CD14-positive monocyte (primary cell): ENCODE data around the gene SLC2A9. TPM values are rescaled to one million over a fixed set of nuclear protein-coding genes. Genes with fewer than 3 reads are reported as not detected.

Experiments
- DNase-seq, 3 donors: peaks; one replicate each; pipeline ENCODE4 v3.0.0-alpha.2; 2011 to 2022
- H2AFZ ChIP-seq: 2 replicates; pipeline ENCODE4 v1.6.0; 2012; ENCODE audit warnings: mild to moderate bottlenecking, low read depth, low read length, inconsistent platforms; ENCODE audit not compliant: insufficient read depth, poor library complexity, severe bottlenecking
- H3K27ac ChIP-seq, 2 donors: 1 replicate in 1 of 2; 2 replicates in 1 of 2; pipeline ENCODE4 v1.5.1; 2012 to 2013; ENCODE audit warnings: low read length in 2 of 2, control low read depth in 1 of 2, inconsistent platforms in 1 of 2, low read depth in 1 of 2, mild to moderate bottlenecking in 1 of 2
- H3K27me3 ChIP-seq, 2 donors: one replicate each; pipeline versions ENCODE4 v1.6.0 to v1.6.1; 2011 to 2013; ENCODE audit warnings: low read length in 2 of 2; ENCODE audit not compliant: control insufficient read depth in 2 of 2, insufficient read depth in 2 of 2
- H3K36me3 ChIP-seq, 2 donors: replicated peaks in 1 of 2; 1 replicate in 1 of 2; 2 replicates in 1 of 2; pipeline versions ENCODE4 v1.5.1 to v1.6.1; 2012 to 2013; ENCODE audit warnings: low read length in 2 of 2, control low read depth in 1 of 2, inconsistent platforms in 1 of 2, mild to moderate bottlenecking in 1 of 2; ENCODE audit not compliant: insufficient read depth in 2 of 2, control insufficient read depth in 1 of 2
- H3K4me1 ChIP-seq, 2 donors: 1 replicate in 1 of 2; 2 replicates in 1 of 2; pipeline versions ENCODE4 v1.5.1 to v1.6.1; 2012 to 2013; ENCODE audit warnings: low read length in 2 of 2, control low read depth in 1 of 2, inconsistent platforms in 1 of 2, mild to moderate bottlenecking in 1 of 2, moderate library complexity in 1 of 2; ENCODE audit not compliant: insufficient read depth in 2 of 2, control insufficient read depth in 1 of 2
- H3K4me2 ChIP-seq: replicated peaks from 2 replicates; pipeline ENCODE3; 2012; ENCODE audit warnings: low read length, moderate library complexity, mild to moderate bottlenecking; ENCODE audit not compliant: poor library complexity, severe bottlenecking; ENCODE audit errors: extremely low read depth
- H3K4me3 ChIP-seq, 3 experiments: fragments of 200-600 bp in 1 of 3; sonication (generic) in 1 of 3; replicated peaks in 1 of 3; 1 replicate in 2 of 3; 2 replicates in 1 of 3; pipeline ENCODE4 v1.5.1; 2011 to 2013; ENCODE audit warnings: low read length in 3 of 3, mild to moderate bottlenecking in 3 of 3, control low read depth in 2 of 3, low read depth in 2 of 3, inconsistent platforms in 1 of 3, moderate library complexity in 1 of 3
- H3K79me2 ChIP-seq: 2 replicates; pipeline ENCODE4 v1.6.0; 2012; ENCODE audit warnings: mild to moderate bottlenecking, control low read depth, inconsistent platforms, low read length, moderate library complexity; ENCODE audit not compliant: insufficient read depth
- H3K9ac ChIP-seq: 2 replicates; pipeline ENCODE4 v1.6.0; 2017; ENCODE audit warnings: low read length, mild to moderate bottlenecking; ENCODE audit not compliant: insufficient read depth, poor library complexity, severe bottlenecking
- H3K9me3 ChIP-seq, 2 donors: replicated peaks in 1 of 2; 1 replicate in 1 of 2; 2 replicates in 1 of 2; pipeline versions ENCODE4 v1.5.1 to v1.6.1; 2012 to 2013; ENCODE audit warnings: low read length in 2 of 2, control low read depth in 1 of 2; ENCODE audit not compliant: control insufficient read depth in 1 of 2, insufficient read depth in 1 of 2
- H4K20me1 ChIP-seq: 2 replicates; pipeline ENCODE4 v1.6.0; 2012; ENCODE audit warnings: mild to moderate bottlenecking, low read length, control low read depth, moderate library complexity; ENCODE audit not compliant: insufficient read depth
- H3K27ac Mint-ChIP-seq, 7 donors: one replicate each; pipeline ENCODE4 v1.8.0; 2020; ENCODE audit warnings: mild to moderate bottlenecking in 7 of 7, mixed read lengths in 7 of 7, moderate library complexity in 6 of 7, inconsistent platforms in 2 of 7
- H3K27me3 Mint-ChIP-seq, 3 donors: one replicate each; pipeline ENCODE4 v1.8.0; 2021 to 2022; ENCODE audit warnings: low read depth in 3 of 3, mild to moderate bottlenecking in 3 of 3, mixed read lengths in 3 of 3, moderate library complexity in 3 of 3, inconsistent platforms in 1 of 3
- H3K36me3 Mint-ChIP-seq, 2 donors: one replicate each; pipeline ENCODE4 v1.8.0; 2020; ENCODE audit warnings: mixed read lengths in 2 of 2, inconsistent platforms in 1 of 2, mild to moderate bottlenecking in 1 of 2
- H3K4me1 Mint-ChIP-seq: one replicate; pipeline ENCODE4 v1.8.0; 2020; ENCODE audit warnings: mild to moderate bottlenecking, mixed read lengths
- H3K4me3 Mint-ChIP-seq, 2 donors: one replicate each; pipeline ENCODE4 v1.8.0; 2020; ENCODE audit warnings: mild to moderate bottlenecking in 2 of 2, mixed read lengths in 2 of 2, moderate library complexity in 1 of 2
- H3K9me3 Mint-ChIP-seq, 7 donors: one replicate each; pipeline ENCODE4 v1.8.0; 2020 to 2022; ENCODE audit warnings: mixed read lengths in 7 of 7, mild to moderate bottlenecking in 6 of 7, moderate library complexity in 6 of 7, inconsistent platforms in 2 of 7
- CTCF ChIP-seq: fragments of 200-600 bp; IDR thresholded peaks from one replicate; pipeline ENCODE4 v1.8.0; 2022; ENCODE audit warnings: antibody characterized with exemption, mild to moderate bottlenecking
- WGBS: methylation state at CpG from one replicate; pipeline ENCODE4 v1.1.5; 2013; ENCODE audit warnings: missing lambda C conversion rate; ENCODE audit not compliant: insufficient coverage; 5-methylcytosine and 5-hydroxymethylcytosine counted together
- intact Hi-C, 2 donors: fragments of 100-400 bp; cut with micrococcal nuclease; formaldehyde crosslinking; loops; one replicate each; pipeline versions ENCODE4 v1.15.0 to v1.15.1; 2023
- polyA plus RNA-seq, 3 donors: library from polyadenylated mRNA; depleted of rRNA in 1 of 3; unstranded in 2 of 3; stranded (reverse) in 1 of 3; fragments of 300-500 nt in 2 of 3; fragments of >200 nt in 1 of 3; fragmentation: Illumina TruSeq in 2 of 3; gene quantifications; 1 replicate in 2 of 3; 2 replicates in 1 of 3; pipeline ENCODE4 v1.2.3, GENCODE V29; 2012 to 2021

Gene SLC2A9
- polyA plus RNA-seq, 3 donors: 27.3 to 38.6 (median 34.7) TPM

- Mint-ChIP-seq H3K4me3 (no peak overlapping the region), H3K4me1 (peaks cover 57% of the 10 kb centered on the region), H3K9me3 (peaks cover 5 to 13% (median 11%) of the 10 kb centered on the region in 7 donors), H3K27ac (peak overlapping the region; percentile 80 to 96 (median 94)), H3K36me3 (peaks cover 13 to 16% of the 10 kb centered on the region in 2 donors), H3K27me3 (peaks cover 4 to 7% (median 6%) of the 10 kb centered on the region in 3 donors)
- no peak for DNase-seq
- Histone ChIP-seq H3K4me2 (peak overlapping the region; percentile 6), H3K4me1 (peaks cover 41 to 48% of the 10 kb centered on the region in 2 donors), H3K27me3 (no peaks in the 10 kb centered on the region), H3K9ac (no peak overlapping the region), H3K79me2 (no peaks in the 10 kb centered on the region), H3K4me3 (no peak overlapping the region), H3K27ac (peak overlapping the region; percentile 69 to 79), H3K9me3 (peaks cover 0 to 7% of the 10 kb centered on the region in 2 donors), H2AFZ (no peak overlapping the region), H4K20me1 (no peaks in the 10 kb centered on the region), H3K36me3 (no peaks in the 10 kb centered on the region)
- no peak for TF ChIP-seq CTCF
- intact Hi-C loops: no loop called here
- no CpG with 5 or more reads among the region's 1 CpG for WGBS
Observed at GRCh38 chr4:10045481-10045880, 24.2 kb upstream of the SLC2A9 start.

GRCh38 chr4:10041036-10041435 is 19.7 kb upstream of the SLC2A9 start:
- H3K9me3 Mint-ChIP-seq: peaks cover 4 to 13% (median 11%) of the 10 kb centered on the region in 7 donors
- no peaks in the 10 kb centered on the region for H4K20me1 ChIP-seq
- peaks cover 0 to 7% of the 10 kb centered on the region in 2 donors for H3K9me3 ChIP-seq
- TF ChIP-seq CTCF: no peak
- H3K79me2 ChIP-seq: no peaks in the 10 kb centered on the region
- H3K36me3 Mint-ChIP-seq: peaks cover 11 to 13% of the 10 kb centered on the region in 2 donors
- H3K27me3 ChIP-seq: no peaks in the 10 kb centered on the region
- no peak overlapping the region for H3K27ac Mint-ChIP-seq
- intact Hi-C loops: no loop called here
- H3K27me3 Mint-ChIP-seq: peaks cover 0 to 1% (median 0%) of the 10 kb centered on the region in 3 donors
- H3K4me3 Mint-ChIP-seq: no peak overlapping the region
- DNase-seq: no peak
- H3K27ac ChIP-seq: no peak overlapping the region
- H3K9ac ChIP-seq: no peak overlapping the region
- H3K4me2 ChIP-seq: no peak overlapping the region
- H3K36me3 ChIP-seq: no peaks in the 10 kb centered on the region
- 100% methylated on average over 1 of the region's 6 CpGs for WGBS
- peaks cover 23 to 25% of the 10 kb centered on the region in 2 donors for H3K4me1 ChIP-seq
- peaks cover 24% of the 10 kb centered on the region for H3K4me1 Mint-ChIP-seq
- H2AFZ ChIP-seq: no peak overlapping the region
- no peak overlapping the region for H3K4me3 ChIP-seq
